Measurements from ENCODE around the gene STK38.

DNA sequence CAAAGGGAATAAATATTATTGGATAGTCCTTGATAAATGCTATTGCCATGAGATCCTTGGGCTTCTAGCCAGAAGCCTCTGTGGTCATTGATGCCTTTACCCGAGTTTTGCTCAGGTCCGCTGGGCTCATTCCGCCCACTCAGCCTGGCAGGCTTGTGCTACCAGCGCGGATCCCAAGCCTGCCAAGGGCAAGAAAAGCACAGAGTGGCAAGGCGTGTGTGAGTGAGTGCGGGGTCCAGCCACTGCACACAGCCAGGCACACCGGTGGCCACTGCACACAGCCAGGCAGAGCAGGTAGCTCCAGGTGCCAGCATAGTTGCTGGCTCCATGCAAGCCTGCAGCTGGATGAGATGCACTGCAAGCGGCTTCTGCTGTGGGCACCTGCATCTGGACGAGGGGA, 38.7 kb downstream of the STK38 start:
- TF ChIP-seq EZH2 (IDR thresholded peaks at IDR 0.05; ENCODE audit: borderline replicate concordance, low read depth, low read length) (no peak), SMARCA5 (IDR thresholded peaks at IDR 0.05) (no peak), L3MBTL2 (IDR thresholded peaks at IDR 0.05) (no peak), CEBPB (tag; IDR thresholded peaks at IDR 0.05) (no peak), NFIC (IDR thresholded peaks at IDR 0.05) (no peak), SREBF2 (CRISPR knock-in tag; IDR thresholded peaks at IDR 0.05) (no peak), ZFP1 (CRISPR knock-in tag; IDR thresholded peaks at IDR 0.05) (no peak), PCBP1 (IDR thresholded peaks at IDR 0.05; ENCODE audit: low read depth, low read length, poor library complexity, severe bottlenecking) (no peak), KLF13 (tag; IDR thresholded peaks at IDR 0.05; ENCODE audit: borderline replicate concordance, low read depth) (no peak), SRSF1 (IDR thresholded peaks at IDR 0.05; ENCODE audit: low read depth, low read length) (no peak)
- TF ChIP-seq, protein P1, sequence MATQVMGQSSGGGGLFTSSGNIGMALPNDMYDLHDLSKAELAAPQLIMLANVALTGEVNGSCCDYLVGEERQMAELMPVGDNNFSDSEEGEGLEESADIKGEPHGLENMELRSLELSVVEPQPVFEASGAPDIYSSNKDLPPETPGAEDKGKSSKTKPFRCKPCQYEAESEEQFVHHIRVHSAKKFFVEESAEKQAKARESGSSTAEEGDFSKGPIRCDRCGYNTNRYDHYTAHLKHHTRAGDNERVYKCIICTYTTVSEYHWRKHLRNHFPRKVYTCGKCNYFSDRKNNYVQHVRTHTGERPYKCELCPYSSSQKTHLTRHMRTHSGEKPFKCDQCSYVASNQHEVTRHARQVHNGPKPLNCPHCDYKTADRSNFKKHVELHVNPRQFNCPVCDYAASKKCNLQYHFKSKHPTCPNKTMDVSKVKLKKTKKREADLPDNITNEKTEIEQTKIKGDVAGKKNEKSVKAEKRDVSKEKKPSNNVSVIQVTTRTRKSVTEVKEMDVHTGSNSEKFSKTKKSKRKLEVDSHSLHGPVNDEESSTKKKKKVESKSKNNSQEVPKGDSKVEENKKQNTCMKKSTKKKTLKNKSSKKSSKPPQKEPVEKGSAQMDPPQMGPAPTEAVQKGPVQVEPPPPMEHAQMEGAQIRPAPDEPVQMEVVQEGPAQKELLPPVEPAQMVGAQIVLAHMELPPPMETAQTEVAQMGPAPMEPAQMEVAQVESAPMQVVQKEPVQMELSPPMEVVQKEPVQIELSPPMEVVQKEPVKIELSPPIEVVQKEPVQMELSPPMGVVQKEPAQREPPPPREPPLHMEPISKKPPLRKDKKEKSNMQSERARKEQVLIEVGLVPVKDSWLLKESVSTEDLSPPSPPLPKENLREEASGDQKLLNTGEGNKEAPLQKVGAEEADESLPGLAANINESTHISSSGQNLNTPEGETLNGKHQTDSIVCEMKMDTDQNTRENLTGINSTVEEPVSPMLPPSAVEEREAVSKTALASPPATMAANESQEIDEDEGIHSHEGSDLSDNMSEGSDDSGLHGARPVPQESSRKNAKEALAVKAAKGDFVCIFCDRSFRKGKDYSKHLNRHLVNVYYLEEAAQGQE (IDR thresholded peaks at IDR 0.05; ENCODE audit: borderline replicate concordance) = no peak
- TF ChIP-seq, protein P1 (CRISPR knock-in tag; IDR thresholded peaks at IDR 0.05; ENCODE audit: low read depth) = no peak
- TF ChIP-seq, protein P2, sequence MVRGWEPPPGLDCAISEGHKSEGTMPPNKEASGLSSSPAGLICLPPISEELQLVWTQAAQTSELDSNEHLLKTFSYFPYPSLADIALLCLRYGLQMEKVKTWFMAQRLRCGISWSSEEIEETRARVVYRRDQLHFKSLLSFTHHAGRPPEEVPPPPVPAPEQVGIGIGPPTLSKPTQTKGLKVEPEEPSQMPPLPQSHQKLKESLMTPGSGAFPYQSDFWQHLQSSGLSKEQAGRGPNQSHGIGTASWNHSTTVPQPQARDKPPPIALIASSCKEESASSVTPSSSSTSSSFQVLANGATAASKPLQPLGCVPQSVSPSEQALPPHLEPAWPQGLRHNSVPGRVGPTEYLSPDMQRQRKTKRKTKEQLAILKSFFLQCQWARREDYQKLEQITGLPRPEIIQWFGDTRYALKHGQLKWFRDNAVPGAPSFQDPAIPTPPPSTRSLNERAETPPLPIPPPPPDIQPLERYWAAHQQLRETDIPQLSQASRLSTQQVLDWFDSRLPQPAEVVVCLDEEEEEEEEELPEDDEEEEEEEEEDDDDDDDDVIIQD (CRISPR knock-in tag; IDR thresholded peaks at IDR 0.05) = no peak
- TF ChIP-seq, protein P3, sequence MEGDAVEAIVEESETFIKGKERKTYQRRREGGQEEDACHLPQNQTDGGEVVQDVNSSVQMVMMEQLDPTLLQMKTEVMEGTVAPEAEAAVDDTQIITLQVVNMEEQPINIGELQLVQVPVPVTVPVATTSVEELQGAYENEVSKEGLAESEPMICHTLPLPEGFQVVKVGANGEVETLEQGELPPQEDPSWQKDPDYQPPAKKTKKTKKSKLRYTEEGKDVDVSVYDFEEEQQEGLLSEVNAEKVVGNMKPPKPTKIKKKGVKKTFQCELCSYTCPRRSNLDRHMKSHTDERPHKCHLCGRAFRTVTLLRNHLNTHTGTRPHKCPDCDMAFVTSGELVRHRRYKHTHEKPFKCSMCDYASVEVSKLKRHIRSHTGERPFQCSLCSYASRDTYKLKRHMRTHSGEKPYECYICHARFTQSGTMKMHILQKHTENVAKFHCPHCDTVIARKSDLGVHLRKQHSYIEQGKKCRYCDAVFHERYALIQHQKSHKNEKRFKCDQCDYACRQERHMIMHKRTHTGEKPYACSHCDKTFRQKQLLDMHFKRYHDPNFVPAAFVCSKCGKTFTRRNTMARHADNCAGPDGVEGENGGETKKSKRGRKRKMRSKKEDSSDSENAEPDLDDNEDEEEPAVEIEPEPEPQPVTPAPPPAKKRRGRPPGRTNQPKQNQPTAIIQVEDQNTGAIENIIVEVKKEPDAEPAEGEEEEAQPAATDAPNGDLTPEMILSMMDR (IDR thresholded peaks at IDR 0.05 in 2 of 3, conservative IDR thresholded peaks at IDR 0.05 in 1 of 3; ENCODE audit: insufficient read depth in 2 of 3, low read depth in 1 of 3, low read length in 3 of 3) = no peak

Measured in K562 (cell line).